Activated T-helper 1 cell treated with Interleukin-2 at 50 U/mL for 16 hours (primary cell): Measurements from ENCODE around the gene KASH5.
"Not testable (repeated sequence)": the region's sequence is repeated elsewhere in the genome, so short reads cannot be mapped to it uniquely, and the experiment has no call there.

Experiments
- DNase-seq: peaks from one replicate; pipeline ENCODE4 v3.0.0-alpha.2; 2020; ENCODE audit warnings: low read depth

Gene KASH5

DNA sequence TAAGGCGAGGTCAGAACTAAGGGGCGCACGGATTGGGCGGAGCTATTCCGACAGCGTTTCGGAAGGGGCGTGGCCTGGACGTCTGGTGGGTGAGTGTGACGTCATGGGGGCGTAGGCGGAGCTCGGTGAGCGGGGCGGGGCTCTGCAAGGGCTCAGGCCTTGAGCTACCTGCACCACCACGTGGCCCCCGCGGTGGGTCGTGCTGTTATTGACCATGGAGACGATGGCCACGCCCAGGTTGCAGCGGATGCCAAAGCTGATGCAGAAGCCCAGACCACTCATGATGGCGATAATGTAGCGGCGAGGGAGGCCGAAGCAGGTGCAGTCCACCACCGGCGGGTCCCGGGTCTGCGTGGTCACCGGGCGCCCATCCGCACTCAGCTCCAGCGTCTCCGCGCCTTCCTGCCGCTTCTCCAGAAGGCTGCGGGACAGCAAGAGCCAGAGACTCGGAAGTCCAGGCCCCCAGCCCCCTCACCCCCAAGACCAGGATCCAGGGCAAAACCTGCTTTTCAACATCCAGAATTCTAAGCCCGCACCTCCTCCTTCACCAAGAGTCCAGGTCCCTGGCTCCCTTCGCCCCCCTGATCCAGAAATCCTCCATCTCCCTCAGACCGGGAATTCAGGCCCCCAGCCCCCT lies 48.5 kb downstream of the KASH5 start:
- DNase-seq: no peak

DNA sequence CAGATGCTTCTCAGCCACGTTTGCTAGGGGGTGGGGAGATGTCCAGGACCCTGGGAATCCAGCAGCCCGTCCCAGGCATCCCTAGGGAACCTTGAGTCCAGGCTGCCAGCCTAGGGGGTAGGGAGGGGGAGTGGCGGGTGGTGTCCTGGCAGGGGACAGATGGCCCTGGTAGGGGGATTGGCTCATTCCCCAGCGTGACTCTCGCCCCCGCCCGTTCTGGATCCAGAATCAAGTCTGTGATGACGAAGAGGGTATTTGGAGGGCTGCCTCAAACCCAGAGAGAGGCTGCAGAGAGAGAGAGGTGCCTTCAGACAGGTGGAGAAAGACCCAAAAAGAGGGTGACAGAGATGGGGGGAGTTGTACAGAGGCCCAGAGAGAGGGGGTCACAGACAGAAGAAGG lies 49.2 kb downstream of the KASH5 start:
- DNase-seq: no peak

DNA sequence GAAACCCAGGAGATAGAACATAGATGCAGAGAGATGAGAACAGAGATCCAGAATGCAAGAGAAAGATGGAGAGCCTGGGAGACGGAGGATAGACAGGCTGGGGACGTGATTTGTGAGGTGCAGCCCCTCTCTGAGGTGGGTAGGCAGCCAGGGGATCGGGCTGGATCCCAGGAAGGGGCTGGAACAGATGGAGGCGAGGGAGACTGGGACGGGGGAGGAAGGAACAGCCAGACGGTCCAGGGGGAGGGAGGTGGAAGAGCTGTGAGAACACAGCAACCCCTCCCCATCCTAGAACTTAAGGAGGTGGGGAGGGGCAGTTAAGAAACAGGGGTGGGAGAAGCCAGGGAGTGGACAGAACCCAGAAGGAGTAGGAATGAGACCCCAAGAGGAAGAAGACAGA lies 50.2 kb downstream of the KASH5 start:
- no peak for DNase-seq

DNA sequence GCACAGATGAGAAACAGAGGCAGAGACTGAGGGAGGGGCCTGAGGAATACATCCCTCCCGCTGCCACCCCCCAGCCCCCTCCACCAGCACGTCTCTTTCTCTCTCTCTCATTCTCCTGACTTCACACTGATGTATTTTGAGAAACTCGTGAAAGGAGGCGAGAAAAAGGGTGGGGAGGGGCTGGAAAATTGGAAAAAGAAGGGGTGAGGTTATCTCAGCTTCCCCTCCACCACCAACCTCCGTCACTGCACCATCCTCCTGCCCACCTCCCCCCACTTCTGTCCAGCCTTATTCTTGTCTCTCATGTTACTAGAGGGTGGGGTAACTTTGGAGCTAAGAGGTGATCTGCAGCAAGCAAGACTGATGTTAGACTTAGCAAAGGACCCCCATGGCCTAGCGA lies 51.8 kb downstream of the KASH5 start:
- DNase-seq: no peak

DNA sequence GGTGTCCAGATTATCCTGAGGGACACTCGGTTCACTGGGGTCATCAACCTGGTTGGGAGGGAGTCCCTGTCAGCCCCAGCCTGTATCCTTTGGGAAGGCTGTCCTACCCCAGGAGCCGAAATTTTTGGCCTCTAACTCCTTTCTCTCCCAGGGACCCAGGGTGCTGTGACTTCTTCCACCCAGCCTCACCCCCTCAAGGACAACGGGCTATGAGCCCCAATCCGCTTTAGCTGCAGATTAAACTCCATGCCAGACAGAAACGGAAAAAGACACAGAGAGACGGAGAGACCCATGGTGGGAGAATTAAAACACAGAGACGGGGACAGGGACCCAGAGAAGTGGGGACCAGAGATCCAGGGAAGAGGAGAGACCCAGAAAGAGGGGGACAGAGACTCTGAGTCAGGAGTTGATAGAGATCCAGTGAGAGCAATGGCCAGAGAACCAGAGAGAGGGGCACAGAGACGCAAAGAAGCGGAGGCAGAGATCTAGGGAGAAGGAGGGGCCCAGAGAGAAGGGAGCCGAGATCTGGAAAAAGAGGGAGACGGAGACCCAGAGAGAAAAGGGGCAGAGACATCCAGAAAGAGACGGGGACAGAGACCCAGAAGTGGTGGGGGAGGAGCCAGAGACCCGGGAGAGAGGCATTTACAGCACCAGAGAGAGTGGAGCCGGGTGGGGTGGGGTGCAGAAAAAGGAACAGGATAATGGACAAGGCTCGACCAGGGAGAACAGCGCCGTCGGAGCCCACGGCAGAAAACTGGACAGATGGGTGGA lies 52.6 kb downstream of the KASH5 start:
- no peak for DNase-seq

DNA sequence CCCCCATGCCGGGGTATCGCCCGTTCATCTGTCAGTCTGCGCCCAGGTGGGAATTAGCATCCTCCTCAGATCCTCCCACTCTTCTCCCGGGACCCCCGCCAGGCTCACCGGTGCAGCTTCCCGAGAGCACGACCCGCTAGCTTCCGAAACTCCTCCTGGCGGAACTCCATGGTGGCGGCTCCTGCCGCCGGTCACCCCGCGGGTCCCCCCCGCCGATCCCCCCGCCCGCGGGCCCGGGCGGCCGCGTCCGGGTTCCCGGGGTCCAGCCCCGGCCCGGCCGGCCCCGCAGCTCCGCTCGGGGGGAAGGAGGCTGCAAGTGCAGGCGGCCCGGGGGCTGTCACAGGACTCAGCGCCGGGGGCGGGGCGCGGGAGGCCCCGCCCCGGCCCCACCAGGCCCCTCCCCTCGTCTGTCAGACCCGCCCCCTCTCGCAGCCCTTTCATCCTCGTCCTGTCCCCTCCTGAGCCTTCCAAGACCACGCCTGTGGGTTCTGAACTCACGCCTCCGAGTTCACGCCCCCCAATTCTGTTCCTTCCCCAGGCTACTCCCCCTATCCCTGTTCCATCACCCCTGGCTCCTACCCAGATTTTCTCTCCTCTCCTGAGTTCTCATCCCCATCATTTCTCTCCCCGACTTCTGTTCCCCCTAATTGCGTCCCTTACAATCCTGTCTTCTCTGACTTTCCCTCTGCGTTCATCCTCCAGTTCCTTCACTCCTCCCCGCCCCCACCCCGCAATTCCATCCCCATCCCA lies 53.3 kb downstream of the KASH5 start, which contains the start of gene SLC17A7:
Gene SLC17A7, minus strand, starts transcription at position 318 of the 750 bp plus-strand sequence. Its CDS starts 148 bp downstream, at position 170.
- no peak for DNase-seq

DNA sequence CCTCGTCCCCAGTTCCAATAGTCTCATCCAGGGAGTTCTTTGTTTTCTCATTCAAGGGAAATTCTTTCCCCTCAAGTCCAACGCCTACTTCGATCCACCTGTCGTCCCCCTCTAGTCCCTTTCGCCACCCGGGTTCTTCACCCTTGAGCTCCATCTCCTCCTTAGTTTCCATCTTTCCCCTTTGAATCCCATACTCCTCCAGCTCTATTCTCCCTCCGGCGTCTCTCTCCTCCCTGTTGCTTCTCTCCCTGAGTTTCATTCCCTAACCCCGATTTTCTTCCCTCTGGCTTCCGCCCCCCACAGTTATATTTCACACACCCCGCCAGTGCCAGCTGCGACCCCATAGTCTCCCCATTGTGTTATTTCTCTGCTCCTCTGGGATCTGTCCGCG lies 53.9 kb downstream of the KASH5 start:
- no peak for DNase-seq

DNA sequence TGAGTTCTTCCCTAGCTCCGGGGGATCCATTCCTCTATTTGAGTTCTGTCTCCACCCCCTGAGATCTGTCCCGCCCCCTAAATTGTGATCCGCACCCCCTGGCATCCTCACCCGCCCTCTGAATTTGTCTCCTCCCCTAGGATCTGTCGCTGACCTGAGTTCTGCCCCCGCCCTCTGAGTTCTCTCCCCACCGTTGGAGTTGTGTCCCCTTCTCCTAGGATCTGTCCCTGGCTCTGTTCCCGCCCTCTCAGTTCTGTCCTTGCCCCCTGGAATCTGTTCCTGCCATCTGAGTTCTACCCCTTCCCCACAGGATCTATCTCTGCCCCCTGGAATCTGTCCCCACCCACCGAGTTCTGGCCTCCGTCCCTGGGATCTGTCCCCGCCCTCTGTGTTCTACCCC lies 54.3 kb downstream of the KASH5 start:
- no peak for DNase-seq

DNA sequence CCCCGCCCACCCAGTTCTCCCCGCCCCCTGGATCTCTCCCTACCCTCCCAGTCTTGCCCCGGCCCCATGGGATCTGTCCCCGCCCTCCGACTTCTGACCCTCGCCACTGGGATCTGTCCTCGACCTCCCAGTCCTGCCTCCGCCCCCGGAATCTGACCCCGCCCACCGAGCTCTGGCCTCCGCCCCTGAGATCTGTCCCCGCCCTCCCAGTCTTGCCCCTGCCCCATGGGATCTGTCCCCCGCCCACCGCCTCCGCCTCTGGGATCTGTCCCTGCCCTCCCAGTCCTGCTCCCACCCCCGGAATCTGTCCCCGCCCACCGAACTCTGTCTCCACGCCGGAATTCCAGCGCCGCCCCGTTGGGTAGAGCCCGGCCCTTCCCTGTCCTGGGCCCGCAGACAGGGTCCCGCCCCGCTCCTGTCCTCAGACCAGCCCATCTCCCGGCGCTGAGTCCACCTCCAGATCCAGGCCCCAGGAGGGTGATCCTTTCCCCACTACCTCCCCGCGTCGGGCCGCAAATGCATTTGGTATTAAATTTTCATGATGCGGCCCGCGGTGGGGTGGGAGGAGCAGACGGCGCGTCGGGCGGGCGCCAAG lies 54.8 kb downstream of the KASH5 start:
- no peak for DNase-seq

DNA sequence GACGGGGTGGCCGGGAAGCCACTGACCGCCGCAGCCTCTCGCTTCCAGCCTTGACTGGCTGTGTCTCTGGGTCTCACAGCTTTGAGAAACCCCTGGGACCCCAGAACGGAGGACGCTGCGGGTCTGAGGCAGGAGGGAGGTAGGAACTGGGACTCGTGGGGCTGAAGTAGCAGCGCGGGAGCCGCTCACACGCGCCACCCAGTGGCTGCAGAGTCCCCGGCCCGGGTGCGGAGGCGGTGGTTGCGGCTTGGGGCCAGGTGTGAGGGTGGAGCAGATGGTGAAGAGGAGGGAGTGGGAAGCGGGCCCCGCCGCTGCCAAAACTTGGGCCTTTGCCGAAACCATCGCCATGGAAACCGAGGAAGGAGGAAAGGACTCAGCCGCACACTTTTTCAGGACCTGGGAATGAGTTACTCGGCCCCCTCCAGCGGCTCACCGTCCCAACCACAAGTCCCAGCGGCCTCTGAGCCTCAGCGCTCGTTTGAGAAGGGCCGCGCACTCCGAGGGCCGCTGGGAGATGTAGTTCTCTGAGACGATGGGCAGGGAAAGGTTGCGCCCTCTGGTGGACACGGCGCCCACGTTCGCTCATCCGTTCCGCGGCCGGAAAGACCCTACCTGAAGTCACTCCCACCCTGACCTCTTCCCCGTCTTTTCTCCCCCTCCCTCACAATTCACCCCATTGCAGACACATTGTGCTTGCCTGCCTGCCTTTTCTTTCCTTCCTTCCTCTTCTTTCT lies 55.5 kb downstream of the KASH5 start:
- DNase-seq: peak; percentile 86

DNA sequence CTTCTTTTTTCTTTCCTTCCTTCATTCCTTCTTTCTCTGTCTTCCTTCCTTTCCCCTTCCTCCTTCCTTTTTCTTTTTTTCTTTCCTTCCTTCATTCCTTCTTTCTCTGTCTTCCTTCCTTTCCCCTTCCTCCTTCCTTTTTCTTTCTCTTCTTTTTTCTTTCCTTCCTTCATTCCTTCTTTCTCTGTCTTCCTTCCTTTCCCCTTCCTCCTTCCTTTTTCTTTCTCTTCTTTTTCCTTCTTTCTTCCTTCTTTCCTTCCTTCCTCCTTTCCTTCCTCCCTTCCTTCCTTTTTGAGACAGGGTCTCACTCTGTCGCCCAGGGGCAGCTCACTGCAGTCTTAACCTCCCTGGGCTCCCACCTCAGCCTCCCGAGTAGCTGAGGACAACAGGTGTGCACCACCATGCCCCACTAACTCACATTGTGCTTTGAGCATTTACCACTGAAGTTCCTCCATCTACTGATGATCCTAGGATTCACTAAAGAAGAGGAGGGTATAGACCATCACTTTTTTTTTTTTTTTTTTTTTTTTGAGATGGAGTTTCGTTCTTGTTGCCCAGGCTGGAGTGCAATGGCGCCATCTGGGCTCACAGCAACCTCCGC lies 56.2 kb downstream of the KASH5 start:
- DNase-seq: not testable (repeated sequence)

DNA sequence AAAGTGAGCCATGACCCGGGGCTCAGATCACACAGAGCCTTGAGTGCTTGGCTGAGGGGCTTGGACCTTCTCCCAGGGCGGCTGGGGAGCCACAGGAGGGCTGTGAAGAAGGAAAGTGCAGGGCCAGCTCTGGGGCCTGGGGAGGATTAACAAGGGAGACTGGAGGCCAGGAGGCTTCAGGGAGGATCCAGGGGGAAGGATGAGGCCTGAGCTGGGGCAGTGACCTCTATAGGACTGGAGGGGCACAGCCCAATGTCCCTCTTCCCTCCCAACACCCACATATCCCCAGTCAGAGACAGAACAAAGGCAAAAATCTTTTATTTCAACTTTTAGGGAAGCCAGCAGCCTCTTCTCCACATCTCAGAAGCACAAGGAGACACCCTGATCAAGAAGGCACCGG lies 57.9 kb downstream of the KASH5 start:
- DNase-seq: no peak

DNA sequence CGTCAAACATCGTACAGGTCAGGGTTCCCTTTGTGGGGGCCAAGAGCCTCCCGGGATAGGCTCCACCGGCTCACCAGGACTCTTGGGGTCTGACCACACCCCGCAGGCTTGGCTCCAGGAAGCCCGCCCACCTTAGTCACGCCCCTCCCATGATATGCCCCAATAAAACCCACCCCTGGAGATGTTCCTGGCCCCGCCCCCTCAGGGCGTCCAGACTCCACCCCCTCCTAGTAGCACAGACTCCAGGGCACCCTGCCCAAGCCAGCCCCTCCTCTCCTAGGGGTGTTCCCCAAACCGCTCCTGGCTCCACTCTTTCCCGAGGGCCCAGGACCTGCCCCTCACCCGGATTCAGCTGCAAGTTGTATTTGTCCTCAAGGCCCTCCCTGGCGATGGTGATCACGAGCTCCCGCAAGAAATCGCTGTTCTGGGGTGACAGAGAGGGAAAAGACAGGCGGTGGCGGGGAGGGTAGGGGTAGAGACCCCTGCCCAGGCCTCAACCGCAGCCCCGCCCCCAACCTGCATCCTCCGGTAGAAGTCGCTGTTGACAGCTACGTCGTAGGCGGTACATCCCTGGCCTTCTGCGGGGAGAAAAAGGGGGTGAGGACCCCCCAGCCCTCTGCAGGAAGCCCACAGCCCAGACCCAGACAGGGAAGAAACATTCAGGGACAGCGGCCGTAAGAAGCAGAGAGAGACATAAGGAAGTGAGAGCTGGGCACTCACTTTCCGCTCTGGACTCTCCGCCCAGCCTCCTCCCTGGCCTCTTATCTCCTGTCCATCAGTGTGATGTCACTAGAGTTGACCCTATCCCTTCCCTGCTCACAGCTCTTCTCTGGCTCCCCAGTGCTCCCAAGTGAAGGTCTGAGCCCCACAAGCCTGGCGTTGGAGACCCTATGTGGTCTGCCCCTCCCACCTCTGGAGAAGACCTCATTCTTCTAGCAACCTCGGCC lies 59.7 kb downstream of the KASH5 start:
- no peak for DNase-seq

DNA sequence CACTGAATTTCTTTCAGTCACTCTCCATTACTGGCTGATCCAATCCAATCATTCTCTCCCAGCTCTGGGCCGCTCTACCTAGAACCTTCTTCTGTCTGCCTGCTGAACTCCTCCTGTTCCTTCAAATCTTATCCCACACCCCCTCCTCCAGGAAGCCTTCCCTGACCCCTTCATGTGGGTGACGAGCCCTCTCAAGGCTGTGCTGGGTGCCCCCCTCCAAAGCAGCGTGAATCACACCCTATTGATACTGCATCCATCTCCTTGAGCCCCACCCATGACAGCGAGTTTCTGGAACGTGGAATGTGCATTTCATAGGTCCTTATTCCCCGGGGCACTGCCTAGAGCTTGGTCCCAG lies 60.4 kb downstream of the KASH5 start:
- no peak for DNase-seq

DNA sequence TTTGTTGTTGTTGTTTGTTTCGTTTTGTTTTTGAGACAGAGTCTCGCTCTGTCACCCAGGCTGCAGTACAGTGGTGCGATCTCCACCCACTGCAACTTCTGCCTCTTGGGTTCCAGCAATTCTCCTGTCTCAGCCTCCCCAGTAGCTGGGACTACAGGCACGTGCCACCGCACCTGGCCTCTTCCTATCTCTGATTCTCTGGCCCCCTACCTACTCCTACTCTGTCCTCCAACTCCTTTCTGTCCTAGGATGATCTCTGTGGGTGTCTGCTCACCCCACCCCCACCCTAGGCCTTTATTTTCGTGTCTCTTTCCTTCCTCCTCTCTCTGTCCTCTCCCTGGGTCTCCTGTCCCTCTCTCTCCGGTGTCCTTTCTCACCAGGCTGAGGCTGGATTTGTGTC lies 62.4 kb downstream of the KASH5 start:
- DNase-seq: no peak

DNA sequence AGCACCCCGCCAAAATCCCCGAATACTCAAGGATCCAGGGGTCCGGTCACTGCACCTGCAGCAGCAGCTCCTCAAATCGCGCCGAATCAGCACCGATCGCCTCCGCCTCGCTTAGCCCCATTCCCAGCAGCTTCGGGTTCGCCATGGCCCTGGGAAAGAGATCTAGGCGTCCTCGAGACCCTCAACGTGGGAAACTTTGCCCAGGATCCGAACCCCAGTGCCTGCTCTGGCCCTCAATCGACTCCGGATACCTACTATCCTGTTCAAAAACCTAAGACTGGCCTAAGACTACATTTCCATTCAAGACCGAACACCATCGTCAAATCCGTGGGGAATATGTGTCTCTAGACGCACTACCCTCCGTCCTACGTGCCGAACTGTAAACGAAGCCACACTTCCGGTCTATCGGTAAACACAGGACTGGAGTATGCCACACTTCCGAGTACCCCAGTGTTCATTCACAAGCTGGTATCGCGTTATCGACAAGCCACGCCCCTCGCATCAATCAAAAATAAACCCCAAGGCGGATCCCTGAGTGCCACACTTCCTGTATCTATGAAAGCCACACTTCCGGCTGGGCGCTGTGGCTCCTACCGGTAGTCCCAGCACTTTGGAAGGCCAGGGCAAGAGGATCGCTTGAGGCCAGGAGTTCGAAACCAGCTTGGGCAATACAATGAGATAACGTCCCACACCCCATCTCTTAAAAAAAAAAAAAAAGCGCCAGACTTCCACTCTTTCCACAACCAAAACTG lies 63.6 kb downstream of the KASH5 start, which contains the start of gene PIH1D1:
Gene PIH1D1, minus strand, starts transcription at position 385 of the 752 bp plus-strand sequence. Its CDS starts 240 bp downstream, at position 145.
- DNase-seq: peak; percentile 88

DNA sequence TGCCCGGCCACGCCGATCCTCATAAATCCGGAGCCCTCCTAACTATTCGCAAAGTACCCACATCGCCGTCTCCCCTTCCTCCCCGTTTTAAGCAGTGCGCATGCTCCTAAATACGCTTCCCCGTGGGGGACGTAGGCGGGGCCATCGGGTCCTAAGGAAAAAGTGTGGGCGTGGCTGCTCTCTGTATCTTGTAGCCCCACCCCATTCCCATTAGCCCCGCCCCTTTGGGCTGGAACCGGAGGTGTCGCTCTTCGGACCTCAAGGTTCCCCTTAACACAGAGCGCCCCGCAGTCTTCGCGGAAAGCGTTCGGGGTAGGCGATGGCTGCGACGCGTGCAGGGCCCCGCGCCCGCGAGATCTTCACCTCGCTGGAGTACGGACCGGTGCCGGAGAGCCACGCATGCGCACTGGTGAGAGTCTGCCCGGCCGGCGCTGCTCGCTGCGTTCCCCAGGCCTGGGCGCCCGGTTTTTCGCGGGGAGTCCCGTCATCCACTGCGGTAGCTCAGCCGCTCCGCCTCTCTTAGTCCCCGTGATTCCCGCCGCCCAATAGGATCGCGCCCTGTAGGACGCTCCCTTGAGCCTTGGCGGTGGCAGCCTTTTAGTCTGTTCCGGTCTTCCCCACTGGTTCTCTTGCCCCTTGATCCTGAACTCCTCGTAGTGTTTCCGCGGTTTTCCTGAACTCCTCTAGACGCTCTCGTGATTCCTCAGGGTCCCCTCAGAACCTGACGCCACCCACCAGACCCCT lies 65.1 kb downstream of the KASH5 start, which contains the start of gene ALDH16A1:
Gene ALDH16A1, plus strand, starts transcription at position 213 of the 744 bp plus-strand sequence. Its CDS starts 107 bp downstream, at position 320.
- peak; percentile 96 for DNase-seq

DNA sequence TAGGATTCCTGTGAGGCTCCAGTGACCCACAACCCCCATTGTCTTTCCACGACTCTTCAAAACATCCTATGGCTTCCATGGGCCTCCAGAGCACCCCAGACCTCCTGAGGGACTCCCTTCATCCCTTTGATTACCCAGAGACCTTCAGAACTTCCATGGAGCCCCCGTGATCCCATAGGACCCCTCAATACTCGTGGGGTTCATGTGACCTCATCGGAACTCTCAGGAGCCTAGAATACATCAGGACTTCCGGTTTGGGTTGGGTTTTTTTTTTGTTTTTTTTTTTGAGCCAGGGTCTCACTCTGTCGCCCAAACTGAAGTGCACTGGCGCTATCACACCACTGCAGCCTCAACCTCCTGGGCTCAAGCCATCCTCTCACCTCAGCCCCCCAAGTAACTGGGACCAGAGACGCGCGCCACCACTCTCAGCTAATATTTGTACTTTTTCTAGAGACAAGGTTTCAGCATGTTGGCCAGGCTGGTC lies 65.8 kb downstream of the KASH5 start:
- no peak for DNase-seq
